NCI-H2029 (cell line): ENCODE data around the gene AGGF1.

Experiments
- DNase-seq: peaks from one replicate; lab custom pipeline; 2025; lab: John Stamatoyannopoulos, UW

Gene AGGF1

GRCh38 chr5:77022511-77023417 lies 7.4 kb upstream of the AGGF1 start:
- no peak for DNase-seq

GRCh38 chr5:77024490-77024889 lies 5.7 kb upstream of the AGGF1 start:
- no peak for DNase-seq

GRCh38 chr5:77028631-77029375 lies 1.4 kb upstream of the AGGF1 start:
- no peak for DNase-seq

- DNase-seq, result no peak
These were observed 773 bp upstream of the AGGF1 start for GRCh38 chr5:77029376-77029885.

GRCh38 chr5:77031891-77032290 lies 1.7 kb downstream of the AGGF1 start:
- no peak for DNase-seq

- no peak for DNase-seq
These were observed 2.4 kb downstream of the AGGF1 start for GRCh38 chr5:77032635-77033034.

- no peak for DNase-seq
These were observed 3.1 kb downstream of the AGGF1 start for GRCh38 chr5:77033338-77033737.

- no peak for DNase-seq
These were observed 5.7 kb downstream of the AGGF1 start for GRCh38 chr5:77035950-77036349.

- no peak for DNase-seq
These were observed 16.3 kb downstream of the AGGF1 start for GRCh38 chr5:77046416-77047073.

- peak; percentile 21 for DNase-seq
These were observed 33.8 kb downstream of the AGGF1 start for GRCh38 chr5:77064040-77064439.

GRCh38 chr5:77065256-77065655 lies 35.1 kb downstream of the AGGF1 start:
- DNase-seq, result no peak

- no peak for DNase-seq
These were observed 36.0 kb downstream of the AGGF1 start for GRCh38 chr5:77066184-77066583.

- no peak for DNase-seq
These were observed 36.7 kb downstream of the AGGF1 start for GRCh38 chr5:77066823-77067442.

GRCh38 chr5:77073667-77074066 lies 43.5 kb downstream of the AGGF1 start:
- DNase-seq, result no peak

- no peak for DNase-seq
These were observed 44.5 kb downstream of the AGGF1 start for GRCh38 chr5:77074745-77075144.

- no peak for DNase-seq
These were observed 47.0 kb downstream of the AGGF1 start for GRCh38 chr5:77076961-77077828.

- no peak for DNase-seq
These were observed 47.6 kb downstream of the AGGF1 start for GRCh38 chr5:77077829-77078176.

GRCh38 chr5:77080479-77080878 lies 50.3 kb downstream of the AGGF1 start:
- peak; percentile 73 for DNase-seq

GRCh38 chr5:77080905-77081304 lies 50.7 kb downstream of the AGGF1 start:
- peak; percentile 88 for DNase-seq

- DNase-seq, result no peak
These were observed 52.1 kb downstream of the AGGF1 start for GRCh38 chr5:77082280-77082679.

- DNase-seq, result no peak
These were observed 52.9 kb downstream of the AGGF1 start for GRCh38 chr5:77083088-77083487.
